Transverse colon (tissue), 4 donors: ENCODE results near the gene KRTAP5-8. TPM values are rescaled to one million over a fixed set of nuclear protein-coding genes. Genes with fewer than 3 reads are reported as not detected.
"Not testable (repeated sequence)": the region's sequence is repeated elsewhere in the genome, so short reads cannot be mapped to it uniquely, and the experiment has no call there.

ENCODE experiments used
- DNase-seq: peaks from one replicate; pipeline ENCODE4 v3.0.0-alpha.2; 2019
- H3K27ac ChIP-seq, 4 donors: fragments of 200-600 bp; sonication (generic); 2 replicates each; pipeline ENCODE4 v1.5.1; 2016 to 2018; ENCODE audit warnings: inconsistent platforms in 4 of 4
- H3K27me3 ChIP-seq: fragments of 200-600 bp; sonication (generic); 2 replicates; pipeline ENCODE4 v1.5.1; 2017; ENCODE audit warnings: inconsistent platforms
- H3K36me3 ChIP-seq, 4 donors: fragments of 200-600 bp; sonication (generic); 2 replicates each; pipeline ENCODE4 v1.5.1; 2017 to 2019; ENCODE audit warnings: inconsistent platforms in 4 of 4
- H3K4me1 ChIP-seq, 4 donors: fragments of 200-600 bp; sonication (generic); 2 replicates each; pipeline ENCODE4 v1.5.1; 2017 to 2020; ENCODE audit warnings: inconsistent platforms in 4 of 4
- H3K4me3 ChIP-seq, 4 donors: fragments of 200-600 bp; sonication (generic); 1 replicate in 1 of 4; 2 replicates in 3 of 4; pipeline versions ENCODE4 v1.5.1 to v1.6.1; 2017 to 2019; ENCODE audit warnings: inconsistent platforms in 4 of 4
- H3K9me3 ChIP-seq, 2 donors: fragments of 200-600 bp; sonication (generic); 2 replicates each; pipeline ENCODE4 v1.5.1; 2017 to 2019; ENCODE audit warnings: inconsistent platforms in 2 of 2
- EP300 ChIP-seq: sonication (generic); formaldehyde crosslinking; IDR thresholded peaks from one replicate; pipeline ENCODE4 v1.6.1; 2017; ENCODE audit warnings: antibody characterized with exemption, low read depth
- POLR2A ChIP-seq: fragments of 450-650 bp; IDR thresholded peaks from one replicate; pipeline ENCODE4 v1.6.1; 2016; ENCODE audit warnings: antibody characterized with exemption, mild to moderate bottlenecking, moderate library complexity
- POLR2AphosphoS5 ChIP-seq, 3 donors: sonication (generic); formaldehyde crosslinking; IDR thresholded peaks; one replicate each; pipeline ENCODE4 v1.6.1; 2016; ENCODE audit warnings: antibody characterized with exemption in 3 of 3
- WGBS, 2 donors: methylation state at CpG; one replicate each; pipeline ENCODE4 v1.1.5; 2018; ENCODE audit warnings: low coverage in 1 of 2; 5-methylcytosine and 5-hydroxymethylcytosine counted together
- in situ Hi-C, 4 donors: fragments of 200-750 bp; cut with MboI; loops; one replicate each; pipeline versions ENCODE4 v1.15.0 to v1.15.1; 2017; ENCODE audit warnings: low sequenced_read_pairs in 3 of 4, low pct_ligation_motif_present in 1 of 4, low pct_unique_long_range_greater_than_20kb in 1 of 4
- intact Hi-C: fragments of 100-400 bp; cut with DNase I; formaldehyde crosslinking; loops from one replicate; pipeline ENCODE4 v1.15.1; 2023; ENCODE audit warnings: low total_unique reads
- total RNA-seq, 4 donors: library from RNA; depleted of rRNA; stranded (reverse); fragments of >200 nt; gene quantifications; one replicate each; pipeline ENCODE4 v1.1.0, GENCODE V29; 2016
- TF ChIP-seq, protein P1 (sequence below), 5 experiments: fragments of 200-600 bp in 3 of 5; fragments of 450-650 bp in 2 of 5; sonication (generic) in 3 of 5; IDR thresholded peaks; 1 replicate in 2 of 5; 2 replicates in 3 of 5; pipeline ENCODE4 v1.5.1; 2016 to 2017; ENCODE audit warnings: antibody characterized with exemption in 5 of 5, inconsistent platforms in 3 of 5, mild to moderate bottlenecking in 2 of 5, moderate library complexity in 1 of 5

KRTAP5-8 gene
- total RNA-seq, 4 donors from 2014 or later = 0.41 to 3.2 (median 0.48) TPM; not detected in 1

GRCh38 chr11:71565263-71565662 lies 27.4 kb downstream of the KRTAP5-8 start, which contains the start of gene KRTAP5-10:
KRTAP5-10 (plus strand) TSS chr11:71565563; CDS start chr11:71565588, 25 bp downstream.
- no peak for DNase-seq
- intact Hi-C loops = loop anchor here (5.0 kb wide), 1 partner anchor 1142 kb away; no protein-coding TSS in a partner anchor
- Histone ChIP-seq H3K4me1 (peaks cover 0 to 3% (median 0%) of the 10 kb centered on the region in 4 donors), H3K36me3 (no peaks in the 10 kb centered on the region), H3K27ac (no peak within 1 kb of the TSS), H3K9me3 (no peaks in the 10 kb centered on the region), H3K27me3 (peaks cover 15% of the 10 kb centered on the region), H3K4me3 (no peak within 1 kb of the TSS)
- TF ChIP-seq, protein P1, sequence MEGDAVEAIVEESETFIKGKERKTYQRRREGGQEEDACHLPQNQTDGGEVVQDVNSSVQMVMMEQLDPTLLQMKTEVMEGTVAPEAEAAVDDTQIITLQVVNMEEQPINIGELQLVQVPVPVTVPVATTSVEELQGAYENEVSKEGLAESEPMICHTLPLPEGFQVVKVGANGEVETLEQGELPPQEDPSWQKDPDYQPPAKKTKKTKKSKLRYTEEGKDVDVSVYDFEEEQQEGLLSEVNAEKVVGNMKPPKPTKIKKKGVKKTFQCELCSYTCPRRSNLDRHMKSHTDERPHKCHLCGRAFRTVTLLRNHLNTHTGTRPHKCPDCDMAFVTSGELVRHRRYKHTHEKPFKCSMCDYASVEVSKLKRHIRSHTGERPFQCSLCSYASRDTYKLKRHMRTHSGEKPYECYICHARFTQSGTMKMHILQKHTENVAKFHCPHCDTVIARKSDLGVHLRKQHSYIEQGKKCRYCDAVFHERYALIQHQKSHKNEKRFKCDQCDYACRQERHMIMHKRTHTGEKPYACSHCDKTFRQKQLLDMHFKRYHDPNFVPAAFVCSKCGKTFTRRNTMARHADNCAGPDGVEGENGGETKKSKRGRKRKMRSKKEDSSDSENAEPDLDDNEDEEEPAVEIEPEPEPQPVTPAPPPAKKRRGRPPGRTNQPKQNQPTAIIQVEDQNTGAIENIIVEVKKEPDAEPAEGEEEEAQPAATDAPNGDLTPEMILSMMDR (IDR thresholded peaks at IDR 0.05) = no peak
- TF ChIP-seq POLR2AphosphoS5 (IDR thresholded peaks at IDR 0.05) (no peak), POLR2A (no peak), EP300 (no peak)
- in situ Hi-C loops = no loop called here
- WGBS, 2 donors = 19 to 43% methylated on average over 1 to 2 of the region's 5 CpGs

- peak; percentile 18 for DNase-seq
- TF ChIP-seq EP300 (no peak), POLR2AphosphoS5 (IDR thresholded peaks at IDR 0.05) (no peak), POLR2A (no peak)
- TF ChIP-seq, protein P1 (IDR thresholded peaks at IDR 0.05) = no peak
- Histone ChIP-seq H3K4me3 (no peak overlapping the region), H3K36me3 (no peaks in the 10 kb centered on the region), H3K27ac (no peak overlapping the region), H3K9me3 (no peaks in the 10 kb centered on the region), H3K4me1 (peaks cover 0 to 3% (median 0%) of the 10 kb centered on the region in 4 donors), H3K27me3 (peaks cover 15% of the 10 kb centered on the region)
- WGBS, 2 donors = 47 to 80% methylated on average over 1 to 9 of the region's 10 CpGs
- in situ Hi-C loops = no loop called here
- intact Hi-C loops = loop anchor here (5.0 kb wide), 1 partner anchor 1141 kb away; no protein-coding TSS in a partner anchor
Observed at GRCh38 chr11:71566081-71566620, 28.3 kb downstream of the KRTAP5-8 start.

DNA sequence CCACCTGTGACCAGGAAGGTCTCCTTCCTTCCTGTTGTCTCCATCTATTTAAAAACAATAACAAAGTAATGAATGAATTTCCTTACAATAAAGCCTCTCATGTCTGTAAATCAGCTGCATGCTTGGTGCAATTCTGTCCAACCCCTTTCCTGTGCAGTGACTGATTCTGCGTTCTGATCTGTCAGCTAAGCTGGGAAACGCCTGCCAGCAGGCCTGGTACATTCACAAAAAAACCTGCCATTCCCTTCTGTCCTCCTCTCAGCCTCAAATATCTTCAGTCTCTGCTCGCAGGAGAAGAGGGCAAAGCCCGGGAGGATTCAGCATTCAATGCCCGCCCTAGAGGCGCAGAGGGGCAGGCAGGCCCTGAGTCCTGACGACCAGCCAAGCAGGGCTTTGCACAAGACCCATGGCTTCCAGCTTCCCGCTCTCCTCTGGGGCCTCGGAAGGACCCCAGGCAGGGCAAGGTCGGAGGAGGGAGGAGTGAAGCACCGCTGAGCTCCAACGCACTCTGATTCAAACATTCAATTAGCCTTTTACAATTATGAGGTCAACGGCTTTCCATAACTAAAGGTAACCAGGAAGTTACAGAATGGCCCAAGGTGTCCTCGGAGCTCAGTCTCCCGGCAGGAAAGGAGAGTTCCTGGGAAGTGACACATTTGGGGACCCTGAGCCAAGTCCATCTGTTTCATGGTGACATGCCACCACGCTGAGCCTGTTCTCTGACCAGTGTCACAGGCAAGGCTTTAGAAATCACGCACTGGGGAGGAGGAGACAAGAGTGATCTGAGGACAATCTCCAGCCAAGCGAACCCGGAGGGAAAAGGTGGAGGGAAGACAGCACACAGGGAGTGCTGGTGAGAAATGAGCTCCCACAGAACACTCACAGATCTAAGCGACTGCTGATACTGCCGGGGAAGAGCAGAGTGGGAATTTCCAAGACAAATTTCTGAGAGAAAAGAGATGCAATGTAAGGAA lies 29.1 kb downstream of the KRTAP5-8 start:
- in situ Hi-C loops, H3K4me1 ChIP-seq, H3K36me3 ChIP-seq, H3K9me3 ChIP-seq, H3K4me3 ChIP-seq, H3K27ac ChIP-seq, DNase-seq: not testable (repeated sequence)
- intact Hi-C loops = loop anchor here (5.0 kb wide), 1 partner anchor 1140 kb away; no protein-coding TSS in a partner anchor
- 27 to 66% methylated on average over 3 to 17 of the region's 21 CpGs for WGBS, 2 donors
- peaks cover 15% of the 10 kb centered on the region for H3K27me3 ChIP-seq

GRCh38 chr11:71567633-71568032 lies 29.8 kb downstream of the KRTAP5-8 start:
- H3K9me3 ChIP-seq, DNase-seq, in situ Hi-C loops, H3K36me3 ChIP-seq, H3K4me3 ChIP-seq, H3K27ac ChIP-seq, H3K4me1 ChIP-seq: not testable (repeated sequence)
- WGBS, 2 donors = 43 to 85% methylated on average over 2 to 7 of the region's 8 CpGs
- H3K27me3 ChIP-seq = peaks cover 14% of the 10 kb centered on the region
- intact Hi-C loops = loop anchor here (5.0 kb wide), 1 partner anchor 1140 kb away; no protein-coding TSS in a partner anchor
